ENCODE data around the gene LMOD1. TPM values are rescaled to one million over a fixed set of nuclear protein-coding genes. Genes with fewer than 3 reads are reported as not detected.

The LMOD1 gene
- total RNA-seq, 2 experiments from 2014 or later, result not detected

- H3K36me3 Mint-ChIP-seq (ENCODE audit: low read depth), result no peaks in the 10 kb centered on the region
- H3K4me1 Mint-ChIP-seq (ENCODE audit: low read depth), result peaks cover 13% of the 10 kb centered on the region
- no peak overlapping the region for H3K27ac Mint-ChIP-seq
- ChIA-PET CTCF (interaction anchor here (0.9 to 7.2 kb wide), 6 partner anchors 10 to 238 kb away, joined by 3 to 130 read pairs (median 4); no protein-coding TSS in a partner anchor), POLR2A (interaction anchor here (1.2 to 2.2 kb wide), 2 partner anchors 10 to 76 kb away, joined by 3 to 8 read pairs; no protein-coding TSS in a partner anchor)
- H3K27me3 Mint-ChIP-seq, result peaks cover 31% of the 10 kb centered on the region
- ATAC-seq (no peak), DNase-seq (no peak)
- H3K9me3 Mint-ChIP-seq, result no peaks in the 10 kb centered on the region
- H3K4me3 Mint-ChIP-seq, result no peak overlapping the region
- TF ChIP-seq CTCF (IDR thresholded peaks at IDR 0.05), result no peak
- intact Hi-C loops (cut with micrococcal nuclease), result no loop called here
Measured at GRCh38 chr1:201893431-201893830, 52.9 kb downstream of the LMOD1 start.

- no peak for TF ChIP-seq CTCF (IDR thresholded peaks at IDR 0.05)
- Mint-ChIP-seq H3K4me1 (ENCODE audit: low read depth) (peaks cover 13% of the 10 kb centered on the region), H3K9me3 (no peaks in the 10 kb centered on the region), H3K27ac (no peak overlapping the region), H3K36me3 (ENCODE audit: low read depth) (no peaks in the 10 kb centered on the region), H3K27me3 (peaks cover 41% of the 10 kb centered on the region), H3K4me3 (no peak overlapping the region)
- ATAC-seq, result no peak
- no peak for DNase-seq
- CTCF ChIA-PET, result interaction anchor here (0.9 to 6.7 kb wide), 4 partner anchors 11 to 243 kb away, joined by 3 to 100 read pairs (median 4); no protein-coding TSS in a partner anchor
- intact Hi-C loops (cut with micrococcal nuclease), result no loop called here
- POLR2A ChIA-PET, result interaction anchor here (0.6 to 2.2 kb wide), 2 partner anchors 9 to 68 kb away, joined by 3 to 8 read pairs; no protein-coding TSS in a partner anchor
Measured at GRCh38 chr1:201892211-201892610, 54.1 kb downstream of the LMOD1 start.

GRCh38 chr1:201891451-201892045, 54.8 kb downstream of the LMOD1 start:
- ChIA-PET POLR2A (interaction anchor here (2.2 kb wide), 1 partner anchor 8 kb away, joined by 8 read pairs; no protein-coding TSS in a partner anchor), CTCF (interaction anchor here (1.2 to 6.7 kb wide), 2 partner anchors 10 to 54 kb away, joined by 5 to 100 read pairs; no protein-coding TSS in a partner anchor)
- H3K4me1 Mint-ChIP-seq (ENCODE audit: low read depth), result peaks cover 13% of the 10 kb centered on the region
- intact Hi-C loops (cut with micrococcal nuclease), result no loop called here
- ATAC-seq, result no peak
- DNase-seq, result no peak
- no peak overlapping the region for H3K27ac Mint-ChIP-seq
- H3K36me3 Mint-ChIP-seq (ENCODE audit: low read depth), result no peaks in the 10 kb centered on the region
- peaks cover 48% of the 10 kb centered on the region for H3K27me3 Mint-ChIP-seq
- no peak overlapping the region for H3K4me3 Mint-ChIP-seq
- no peak for TF ChIP-seq CTCF (IDR thresholded peaks at IDR 0.05)
- H3K9me3 Mint-ChIP-seq, result no peaks in the 10 kb centered on the region

GRCh38 chr1:201890806-201891450, 55.4 kb downstream of the LMOD1 start:
- peaks cover 48% of the 10 kb centered on the region for H3K27me3 Mint-ChIP-seq
- no peaks in the 10 kb centered on the region for H3K36me3 Mint-ChIP-seq (ENCODE audit: low read depth)
- ATAC-seq, result no peak
- no peaks in the 10 kb centered on the region for H3K9me3 Mint-ChIP-seq
- DNase-seq, result no peak
- intact Hi-C loops (cut with micrococcal nuclease), result no loop called here
- H3K4me3 Mint-ChIP-seq, result no peak overlapping the region
- H3K27ac Mint-ChIP-seq, result no peak overlapping the region
- TF ChIP-seq CTCF (IDR thresholded peaks at IDR 0.05), result no peak
- POLR2A ChIA-PET, result no interaction called here
- peaks cover 7% of the 10 kb centered on the region for H3K4me1 Mint-ChIP-seq (ENCODE audit: low read depth)
- CTCF ChIA-PET, result interaction anchor here (6.7 kb wide), 1 partner anchor 10 kb away, joined by 100 read pairs; no protein-coding TSS in a partner anchor

- POLR2A ChIA-PET, result no interaction called here
- H3K27ac Mint-ChIP-seq, result no peak overlapping the region
- no peak for TF ChIP-seq CTCF (IDR thresholded peaks at IDR 0.05)
- no peaks in the 10 kb centered on the region for H3K36me3 Mint-ChIP-seq (ENCODE audit: low read depth)
- no peak overlapping the region for H3K4me3 Mint-ChIP-seq
- DNase-seq, result no peak
- H3K9me3 Mint-ChIP-seq, result no peaks in the 10 kb centered on the region
- CTCF ChIA-PET, result interaction anchor here (1.1 kb wide), 1 partner anchor 110 kb away, joined by 4 read pairs; no protein-coding TSS in a partner anchor
- ATAC-seq, result no peak
- intact Hi-C loops (cut with micrococcal nuclease), result no loop called here
- H3K27me3 Mint-ChIP-seq, result peaks cover 48% of the 10 kb centered on the region
- peaks cover 5% of the 10 kb centered on the region for H3K4me1 Mint-ChIP-seq (ENCODE audit: low read depth)
Measured at GRCh38 chr1:201890223-201890622, 56.1 kb downstream of the LMOD1 start.

Measured in activated CD8-positive, alpha-beta T cell treated with anti-CD3 and anti-CD28 coated beads for 36 hours (primary cell).